ENCODE measurements around the gene IL17RC. TPM values are rescaled to one million over a fixed set of nuclear protein-coding genes. Genes with fewer than 3 reads are reported as not detected.

The IL17RC gene
- total and polyA plus RNA-seq, 2 experiments from 2014 or later = 8.4 to 12.6 TPM

GRCh38 chr3:9978710-9979305 is 61.9 kb downstream of the IL17RC start:
- H3K36me3 ChIP-seq (ENCODE audit: insufficient read depth) = peaks cover 9% of the 10 kb centered on the region
- DNase-seq (ENCODE audit: low spot score) (no peak), ATAC-seq (no peak)
- no peak overlapping the region for H3K4me2 ChIP-seq
- H4K20me1 ChIP-seq (replicated peaks; ENCODE audit: insufficient read depth) = no peaks in the 10 kb centered on the region; the same call in 1 of the 2 replicates
- TF ChIP-seq JUNB (IDR thresholded peaks at IDR 0.05; ENCODE audit: unreplicated experiment) (no peak), EZH2 (IDR thresholded peaks at IDR 0.05; ENCODE audit: low read depth, unreplicated experiment) (no peak), POLR2AphosphoS5 (IDR thresholded peaks at IDR 0.05; ENCODE audit: low read depth) (no peak), EZH2phosphoT487 (IDR thresholded peaks at IDR 0.05; ENCODE audit: unreplicated experiment) (no peak)
- TF ChIP-seq, protein P1, sequence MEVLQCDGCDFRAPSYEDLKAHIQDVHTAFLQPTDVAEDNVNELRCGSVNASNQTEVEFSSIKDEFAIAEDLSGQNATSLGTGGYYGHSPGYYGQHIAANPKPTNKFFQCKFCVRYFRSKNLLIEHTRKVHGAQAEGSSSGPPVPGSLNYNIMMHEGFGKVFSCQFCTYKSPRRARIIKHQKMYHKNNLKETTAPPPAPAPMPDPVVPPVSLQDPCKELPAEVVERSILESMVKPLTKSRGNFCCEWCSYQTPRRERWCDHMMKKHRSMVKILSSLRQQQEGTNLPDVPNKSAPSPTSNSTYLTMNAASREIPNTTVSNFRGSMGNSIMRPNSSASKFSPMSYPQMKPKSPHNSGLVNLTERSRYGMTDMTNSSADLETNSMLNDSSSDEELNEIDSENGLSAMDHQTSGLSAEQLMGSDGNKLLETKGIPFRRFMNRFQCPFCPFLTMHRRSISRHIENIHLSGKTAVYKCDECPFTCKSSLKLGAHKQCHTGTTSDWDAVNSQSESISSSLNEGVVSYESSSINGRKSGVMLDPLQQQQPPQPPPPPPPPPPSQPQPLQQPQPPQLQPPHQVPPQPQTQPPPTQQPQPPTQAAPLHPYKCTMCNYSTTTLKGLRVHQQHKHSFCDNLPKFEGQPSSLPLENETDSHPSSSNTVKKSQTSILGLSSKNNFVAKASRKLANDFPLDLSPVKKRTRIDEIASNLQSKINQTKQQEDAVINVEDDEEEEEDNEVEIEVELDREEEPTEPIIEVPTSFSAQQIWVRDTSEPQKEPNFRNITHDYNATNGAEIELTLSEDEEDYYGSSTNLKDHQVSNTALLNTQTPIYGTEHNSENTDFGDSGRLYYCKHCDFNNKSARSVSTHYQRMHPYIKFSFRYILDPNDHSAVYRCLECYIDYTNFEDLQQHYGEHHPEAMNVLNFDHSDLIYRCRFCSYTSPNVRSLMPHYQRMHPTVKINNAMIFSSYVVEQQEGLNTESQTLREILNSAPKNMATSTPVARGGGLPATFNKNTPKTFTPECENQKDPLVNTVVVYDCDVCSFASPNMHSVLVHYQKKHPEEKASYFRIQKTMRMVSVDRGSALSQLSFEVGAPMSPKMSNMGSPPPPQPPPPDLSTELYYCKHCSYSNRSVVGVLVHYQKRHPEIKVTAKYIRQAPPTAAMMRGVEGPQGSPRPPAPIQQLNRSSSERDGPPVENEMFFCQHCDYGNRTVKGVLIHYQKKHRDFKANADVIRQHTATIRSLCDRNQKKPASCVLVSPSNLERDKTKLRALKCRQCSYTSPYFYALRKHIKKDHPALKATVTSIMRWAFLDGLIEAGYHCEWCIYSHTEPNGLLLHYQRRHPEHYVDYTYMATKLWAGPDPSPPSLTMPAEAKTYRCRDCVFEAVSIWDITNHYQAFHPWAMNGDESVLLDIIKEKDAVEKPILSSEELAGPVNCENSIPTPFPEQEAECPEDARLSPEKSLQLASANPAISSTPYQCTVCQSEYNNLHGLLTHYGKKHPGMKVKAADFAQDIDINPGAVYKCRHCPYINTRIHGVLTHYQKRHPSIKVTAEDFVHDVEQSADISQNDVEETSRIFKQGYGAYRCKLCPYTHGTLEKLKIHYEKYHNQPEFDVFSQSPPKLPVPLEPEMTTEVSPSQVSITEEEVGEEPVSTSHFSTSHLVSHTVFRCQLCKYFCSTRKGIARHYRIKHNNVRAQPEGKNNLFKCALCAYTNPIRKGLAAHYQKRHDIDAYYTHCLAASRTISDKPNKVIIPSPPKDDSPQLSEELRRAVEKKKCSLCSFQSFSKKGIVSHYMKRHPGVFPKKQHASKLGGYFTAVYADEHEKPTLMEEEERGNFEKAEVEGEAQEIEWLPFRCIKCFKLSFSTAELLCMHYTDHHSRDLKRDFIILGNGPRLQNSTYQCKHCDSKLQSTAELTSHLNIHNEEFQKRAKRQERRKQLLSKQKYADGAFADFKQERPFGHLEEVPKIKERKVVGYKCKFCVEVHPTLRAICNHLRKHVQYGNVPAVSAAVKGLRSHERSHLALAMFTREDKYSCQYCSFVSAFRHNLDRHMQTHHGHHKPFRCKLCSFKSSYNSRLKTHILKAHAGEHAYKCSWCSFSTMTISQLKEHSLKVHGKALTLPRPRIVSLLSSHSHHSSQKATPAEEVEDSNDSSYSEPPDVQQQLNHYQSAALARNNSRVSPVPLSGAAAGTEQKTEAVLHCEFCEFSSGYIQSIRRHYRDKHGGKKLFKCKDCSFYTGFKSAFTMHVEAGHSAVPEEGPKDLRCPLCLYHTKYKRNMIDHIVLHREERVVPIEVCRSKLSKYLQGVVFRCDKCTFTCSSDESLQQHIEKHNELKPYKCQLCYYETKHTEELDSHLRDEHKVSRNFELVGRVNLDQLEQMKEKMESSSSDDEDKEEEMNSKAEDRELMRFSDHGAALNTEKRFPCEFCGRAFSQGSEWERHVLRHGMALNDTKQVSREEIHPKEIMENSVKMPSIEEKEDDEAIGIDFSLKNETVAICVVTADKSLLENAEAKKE (CRISPR knock-in tag; IDR thresholded peaks at IDR 0.05) = no peak
- TF ChIP-seq, protein P2, sequence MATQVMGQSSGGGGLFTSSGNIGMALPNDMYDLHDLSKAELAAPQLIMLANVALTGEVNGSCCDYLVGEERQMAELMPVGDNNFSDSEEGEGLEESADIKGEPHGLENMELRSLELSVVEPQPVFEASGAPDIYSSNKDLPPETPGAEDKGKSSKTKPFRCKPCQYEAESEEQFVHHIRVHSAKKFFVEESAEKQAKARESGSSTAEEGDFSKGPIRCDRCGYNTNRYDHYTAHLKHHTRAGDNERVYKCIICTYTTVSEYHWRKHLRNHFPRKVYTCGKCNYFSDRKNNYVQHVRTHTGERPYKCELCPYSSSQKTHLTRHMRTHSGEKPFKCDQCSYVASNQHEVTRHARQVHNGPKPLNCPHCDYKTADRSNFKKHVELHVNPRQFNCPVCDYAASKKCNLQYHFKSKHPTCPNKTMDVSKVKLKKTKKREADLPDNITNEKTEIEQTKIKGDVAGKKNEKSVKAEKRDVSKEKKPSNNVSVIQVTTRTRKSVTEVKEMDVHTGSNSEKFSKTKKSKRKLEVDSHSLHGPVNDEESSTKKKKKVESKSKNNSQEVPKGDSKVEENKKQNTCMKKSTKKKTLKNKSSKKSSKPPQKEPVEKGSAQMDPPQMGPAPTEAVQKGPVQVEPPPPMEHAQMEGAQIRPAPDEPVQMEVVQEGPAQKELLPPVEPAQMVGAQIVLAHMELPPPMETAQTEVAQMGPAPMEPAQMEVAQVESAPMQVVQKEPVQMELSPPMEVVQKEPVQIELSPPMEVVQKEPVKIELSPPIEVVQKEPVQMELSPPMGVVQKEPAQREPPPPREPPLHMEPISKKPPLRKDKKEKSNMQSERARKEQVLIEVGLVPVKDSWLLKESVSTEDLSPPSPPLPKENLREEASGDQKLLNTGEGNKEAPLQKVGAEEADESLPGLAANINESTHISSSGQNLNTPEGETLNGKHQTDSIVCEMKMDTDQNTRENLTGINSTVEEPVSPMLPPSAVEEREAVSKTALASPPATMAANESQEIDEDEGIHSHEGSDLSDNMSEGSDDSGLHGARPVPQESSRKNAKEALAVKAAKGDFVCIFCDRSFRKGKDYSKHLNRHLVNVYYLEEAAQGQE (IDR thresholded peaks at IDR 0.05; ENCODE audit: unreplicated experiment) = no peak
- TF ChIP-seq, protein P3, sequence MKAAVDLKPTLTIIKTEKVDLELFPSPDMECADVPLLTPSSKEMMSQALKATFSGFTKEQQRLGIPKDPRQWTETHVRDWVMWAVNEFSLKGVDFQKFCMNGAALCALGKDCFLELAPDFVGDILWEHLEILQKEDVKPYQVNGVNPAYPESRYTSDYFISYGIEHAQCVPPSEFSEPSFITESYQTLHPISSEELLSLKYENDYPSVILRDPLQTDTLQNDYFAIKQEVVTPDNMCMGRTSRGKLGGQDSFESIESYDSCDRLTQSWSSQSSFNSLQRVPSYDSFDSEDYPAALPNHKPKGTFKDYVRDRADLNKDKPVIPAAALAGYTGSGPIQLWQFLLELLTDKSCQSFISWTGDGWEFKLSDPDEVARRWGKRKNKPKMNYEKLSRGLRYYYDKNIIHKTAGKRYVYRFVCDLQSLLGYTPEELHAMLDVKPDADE (IDR thresholded peaks at IDR 0.05) = no peak
- TF ChIP-seq, protein P4, sequence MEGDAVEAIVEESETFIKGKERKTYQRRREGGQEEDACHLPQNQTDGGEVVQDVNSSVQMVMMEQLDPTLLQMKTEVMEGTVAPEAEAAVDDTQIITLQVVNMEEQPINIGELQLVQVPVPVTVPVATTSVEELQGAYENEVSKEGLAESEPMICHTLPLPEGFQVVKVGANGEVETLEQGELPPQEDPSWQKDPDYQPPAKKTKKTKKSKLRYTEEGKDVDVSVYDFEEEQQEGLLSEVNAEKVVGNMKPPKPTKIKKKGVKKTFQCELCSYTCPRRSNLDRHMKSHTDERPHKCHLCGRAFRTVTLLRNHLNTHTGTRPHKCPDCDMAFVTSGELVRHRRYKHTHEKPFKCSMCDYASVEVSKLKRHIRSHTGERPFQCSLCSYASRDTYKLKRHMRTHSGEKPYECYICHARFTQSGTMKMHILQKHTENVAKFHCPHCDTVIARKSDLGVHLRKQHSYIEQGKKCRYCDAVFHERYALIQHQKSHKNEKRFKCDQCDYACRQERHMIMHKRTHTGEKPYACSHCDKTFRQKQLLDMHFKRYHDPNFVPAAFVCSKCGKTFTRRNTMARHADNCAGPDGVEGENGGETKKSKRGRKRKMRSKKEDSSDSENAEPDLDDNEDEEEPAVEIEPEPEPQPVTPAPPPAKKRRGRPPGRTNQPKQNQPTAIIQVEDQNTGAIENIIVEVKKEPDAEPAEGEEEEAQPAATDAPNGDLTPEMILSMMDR (conservative IDR thresholded peaks at IDR 0.05; ENCODE audit: low read depth in 2 of 2) = no peak
- H3K27me3 ChIP-seq (ENCODE audit: insufficient read depth) = no peaks in the 10 kb centered on the region
- peaks cover 11% of the 10 kb centered on the region for H3K79me2 ChIP-seq (replicated peaks; ENCODE audit: insufficient read depth)
- no peaks in the 10 kb centered on the region for H3K4me1 ChIP-seq (ENCODE audit: insufficient read depth)
- H3F3A ChIP-seq (replicated peaks; ENCODE audit: low read depth) = no peaks in the 10 kb centered on the region
- H3K4me3 Mint-ChIP-seq = no peak overlapping the region
- peaks cover 27% of the 10 kb centered on the region for H3K36me3 Mint-ChIP-seq (ENCODE audit: low read depth)
- no peak overlapping the region for H3K4me3 ChIP-seq
- H3K9me3 Mint-ChIP-seq = no peaks in the 10 kb centered on the region
- no peaks in the 10 kb centered on the region for H3K4me1 Mint-ChIP-seq
- H3K9me2 ChIP-seq (ENCODE audit: insufficient read depth) = no peaks in the 10 kb centered on the region
- H3K27me3 Mint-ChIP-seq (ENCODE audit: insufficient read depth, low read depth, poor library complexity) = peaks cover 5% of the 10 kb centered on the region
- no peak overlapping the region for H3K27ac Mint-ChIP-seq
- no peak overlapping the region for H3K27ac ChIP-seq (ENCODE audit: low read depth)
- H2AFZ ChIP-seq = no peak overlapping the region
